ENCODE data around the gene PRRC2B. TPM values are rescaled to one million over a fixed set of nuclear protein-coding genes. Genes with fewer than 3 reads are reported as not detected.
"Not testable (repeated sequence)": the region's sequence is repeated elsewhere in the genome, so short reads cannot be mapped to it uniquely, and the experiment has no call there.

PRRC2B gene
- total and polyA plus RNA-seq, 7 donors = 22.7 to 114 (median 63.6) TPM

- 93 to 96% (median 93%) methylated on average over 16 of the region's 16 CpGs for WGBS, 3 donors
- no peak for ATAC-seq
- intact Hi-C loops (cut with DNase I) = loop anchor here in 1 of 2 donors (5.0 kb wide), 1 partner anchor 38 kb away; no protein-coding TSS in a partner anchor
Observed at GRCh38 chr9:131469951-131470350, 76.1 kb downstream of the PRRC2B start.

GRCh38 chr9:131470581-131470991, 76.7 kb downstream of the PRRC2B start:
- intact Hi-C loops (cut with DNase I) = loop anchor here in 1 of 2 donors (5.0 kb wide), 1 partner anchor 38 kb away; no protein-coding TSS in a partner anchor
- H3K27ac ChIP-seq = no peak overlapping the region
- WGBS, 3 donors = 97 to 99% (median 97%) methylated on average over 12 of the region's 12 CpGs
- DNase-seq = peak in 1 of 2 donors; percentile 34
- H3K27me3 ChIP-seq (ENCODE audit: insufficient read depth in 3 of 3, low read length in 2 of 3) = no peaks in the 10 kb centered on the region
- no peaks in the 10 kb centered on the region for H3K9me3 ChIP-seq
- no peak for ATAC-seq
- H3K36me3 ChIP-seq (ENCODE audit: insufficient read depth in 1 of 2, low read depth in 1 of 2) = peaks cover 9 to 100% of the 10 kb centered on the region in 2 donors
- H3K4me1 ChIP-seq = no peaks in the 10 kb centered on the region
- no peak for TF ChIP-seq CTCF (IDR thresholded peaks at IDR 0.05)
- no peak overlapping the region for H3K4me3 ChIP-seq

More at GRCh38 chr9:131469951-131470350, 76.1 kb downstream of the PRRC2B start:
- H3K4me3 ChIP-seq = no peak overlapping the region
- DNase-seq = peak in 1 of 2 donors; percentile 22
- peaks cover 8 to 100% of the 10 kb centered on the region in 2 donors for H3K36me3 ChIP-seq (ENCODE audit: insufficient read depth in 1 of 2, low read depth in 1 of 2)
- H3K9me3 ChIP-seq = no peaks in the 10 kb centered on the region
- no peak overlapping the region for H3K27ac ChIP-seq
- H3K4me1 ChIP-seq = no peaks in the 10 kb centered on the region
- TF ChIP-seq CTCF (IDR thresholded peaks at IDR 0.05) = no peak
- no peaks in the 10 kb centered on the region for H3K27me3 ChIP-seq (ENCODE audit: insufficient read depth in 3 of 3, low read length in 2 of 3)

- intact Hi-C loops (cut with DNase I) = loop anchor here in 1 of 2 donors (5.0 kb wide), 1 partner anchor 40 kb away; no protein-coding TSS in a partner anchor
- 93 to 98% (median 96%) methylated on average over 5 of the region's 5 CpGs for WGBS, 3 donors
Observed at GRCh38 chr9:131472085-131472484, 78.2 kb downstream of the PRRC2B start.

GRCh38 chr9:131473198-131473885, 79.5 kb downstream of the PRRC2B start:
- DNase-seq (peak in 1 of 2 donors; percentile 32), ATAC-seq (no peak)
- H3K4me3 ChIP-seq = no peak overlapping the region
- intact Hi-C loops (cut with DNase I) = loop anchor here in 1 of 2 donors (5.0 kb wide), 1 partner anchor 41 kb away; no protein-coding TSS in a partner anchor
- H3K36me3 ChIP-seq (ENCODE audit: insufficient read depth in 1 of 2, low read depth in 1 of 2) = peaks cover 5 to 100% of the 10 kb centered on the region in 2 donors
- no peaks in the 10 kb centered on the region for H3K27me3 ChIP-seq (ENCODE audit: insufficient read depth in 3 of 3, low read length in 2 of 3)
- TF ChIP-seq CTCF (IDR thresholded peaks at IDR 0.05) = no peak
- no peak overlapping the region for H3K27ac ChIP-seq
- peaks cover 15% of the 10 kb centered on the region for H3K4me1 ChIP-seq
- H3K9me3 ChIP-seq = no peaks in the 10 kb centered on the region
- WGBS, 3 donors = 94 to 97% (median 94%) methylated on average over 9 of the region's 9 CpGs

More at GRCh38 chr9:131472085-131472484, 78.2 kb downstream of the PRRC2B start:
- ATAC-seq; H3K27ac ChIP-seq; H3K27me3 ChIP-seq (ENCODE audit: insufficient read depth in 3 of 3, low read length in 2 of 3); DNase-seq; H3K9me3 ChIP-seq; H3K4me3 ChIP-seq: not testable (repeated sequence)
- Histone ChIP-seq H3K36me3 (ENCODE audit: insufficient read depth in 1 of 2, low read depth in 1 of 2) (peaks cover 9 to 100% of the 10 kb centered on the region in 2 donors), H3K4me1 (peaks cover 11% of the 10 kb centered on the region)

GRCh38 chr9:131473891-131474290, 80.0 kb downstream of the PRRC2B start:
- DNase-seq (peak in 1 of 2 donors; percentile 35), ATAC-seq (no peak)
- 79 to 85% (median 80%) methylated on average over 10 of the region's 10 CpGs for WGBS, 3 donors
- H3K27ac ChIP-seq = no peak overlapping the region
- H3K9me3 ChIP-seq = no peaks in the 10 kb centered on the region
- intact Hi-C loops (cut with DNase I) = loop anchor here in 1 of 2 donors (5.0 kb wide), 1 partner anchor 42 kb away; no protein-coding TSS in a partner anchor
- H3K36me3 ChIP-seq (ENCODE audit: insufficient read depth in 1 of 2, low read depth in 1 of 2) = peaks cover 3 to 100% of the 10 kb centered on the region in 2 donors
- no peak overlapping the region for H3K4me3 ChIP-seq
- TF ChIP-seq CTCF (IDR thresholded peaks at IDR 0.05) = no peak
- no peaks in the 10 kb centered on the region for H3K27me3 ChIP-seq (ENCODE audit: insufficient read depth in 3 of 3, low read length in 2 of 3)
- H3K4me1 ChIP-seq = peaks cover 15% of the 10 kb centered on the region
